Effector CD8-positive, alpha-beta T cell (primary cell): ENCODE results near the gene FBN1.

Experiments used
- DNase-seq: peaks from one replicate; lab custom pipeline; 2025; lab: John Stamatoyannopoulos, UW

The FBN1 gene

GRCh38 chr15:48581219-48581618 lies 64.3 kb downstream of the FBN1 start:
- DNase-seq, result no peak

- no peak for DNase-seq
Observed at GRCh38 chr15:48580736-48581135, 64.8 kb downstream of the FBN1 start.

GRCh38 chr15:48579945-48580671 lies 65.4 kb downstream of the FBN1 start:
- no peak for DNase-seq

GRCh38 chr15:48578965-48579364 lies 66.5 kb downstream of the FBN1 start:
- no peak for DNase-seq

- no peak for DNase-seq
Observed at GRCh38 chr15:48577469-48577868, 68.0 kb downstream of the FBN1 start.

GRCh38 chr15:48574187-48574586 lies 71.3 kb downstream of the FBN1 start:
- no peak for DNase-seq

- no peak for DNase-seq
Observed at GRCh38 chr15:48573780-48574179, 71.7 kb downstream of the FBN1 start.

- no peak for DNase-seq
Observed at GRCh38 chr15:48572823-48573222, 72.7 kb downstream of the FBN1 start.

GRCh38 chr15:48571510-48571909 lies 74.0 kb downstream of the FBN1 start:
- DNase-seq, result no peak

- DNase-seq, result no peak
Observed at GRCh38 chr15:48570822-48571221, 74.7 kb downstream of the FBN1 start.

- DNase-seq, result no peak
Observed at GRCh38 chr15:48569591-48570302, 75.8 kb downstream of the FBN1 start.

GRCh38 chr15:48566668-48567067 lies 78.8 kb downstream of the FBN1 start:
- no peak for DNase-seq

GRCh38 chr15:48565560-48566482 lies 79.7 kb downstream of the FBN1 start:
- no peak for DNase-seq

- no peak for DNase-seq
Observed at GRCh38 chr15:48564690-48565089, 80.8 kb downstream of the FBN1 start.

- DNase-seq, result no peak
Observed at GRCh38 chr15:48563934-48564333, 81.6 kb downstream of the FBN1 start.

- no peak for DNase-seq
Observed at GRCh38 chr15:48560321-48561051, 85.0 kb downstream of the FBN1 start.

GRCh38 chr15:48559285-48559684 lies 86.2 kb downstream of the FBN1 start:
- no peak for DNase-seq

- no peak for DNase-seq
Observed at GRCh38 chr15:48558226-48558625, 87.3 kb downstream of the FBN1 start.

- no peak for DNase-seq
Observed at GRCh38 chr15:48557335-48557734, 88.2 kb downstream of the FBN1 start.

- no peak for DNase-seq
Observed at GRCh38 chr15:48556159-48556897, 89.2 kb downstream of the FBN1 start.

- no peak for DNase-seq
Observed at GRCh38 chr15:48555241-48555881, 90.1 kb downstream of the FBN1 start.
